ENCODE results near the gene GLIPR1.
"Not testable (repeated sequence)": the region's sequence is repeated elsewhere in the genome, so short reads cannot be mapped to it uniquely, and the experiment has no call there.

GLIPR1 gene

GRCh38 chr12:75522124-75522523 is 41.6 kb downstream of the GLIPR1 start:
- DNase-seq = not testable (repeated sequence)

- no peak for DNase-seq
These were observed 44.7 kb downstream of the GLIPR1 start for GRCh38 chr12:75525263-75525662.

GRCh38 chr12:75526655-75527511 is 46.3 kb downstream of the GLIPR1 start:
- no peak for DNase-seq

GRCh38 chr12:75528272-75528671 is 47.7 kb downstream of the GLIPR1 start:
- DNase-seq = no peak

GRCh38 chr12:75528692-75529091 is 48.1 kb downstream of the GLIPR1 start:
- no peak for DNase-seq

GRCh38 chr12:75529316-75529715 is 48.8 kb downstream of the GLIPR1 start:
- DNase-seq = no peak

GRCh38 chr12:75529826-75530225 is 49.3 kb downstream of the GLIPR1 start:
- DNase-seq = no peak

- DNase-seq = no peak
These were observed 52.7 kb downstream of the GLIPR1 start for GRCh38 chr12:75533239-75533638.

- DNase-seq = no peak
These were observed 59.3 kb downstream of the GLIPR1 start for GRCh38 chr12:75539889-75540288.

GRCh38 chr12:75542942-75543341 is 62.4 kb downstream of the GLIPR1 start:
- no peak for DNase-seq

- no peak for DNase-seq
These were observed 63.0 kb downstream of the GLIPR1 start for GRCh38 chr12:75543529-75543928.

GRCh38 chr12:75545636-75546035 is 65.1 kb downstream of the GLIPR1 start:
- no peak for DNase-seq

GRCh38 chr12:75548879-75549278 is 68.3 kb downstream of the GLIPR1 start:
- DNase-seq = peak; percentile 72

- no peak for DNase-seq
These were observed 69.4 kb downstream of the GLIPR1 start for GRCh38 chr12:75549989-75550388.

GRCh38 chr12:75550401-75551240 is 70.1 kb downstream of the GLIPR1 start:
- no peak for DNase-seq

- no peak for DNase-seq
These were observed 70.9 kb downstream of the GLIPR1 start for GRCh38 chr12:75551477-75551876.

- no peak for DNase-seq
These were observed 72.8 kb downstream of the GLIPR1 start for GRCh38 chr12:75553398-75553797.

Measured in NCI-H510A (cell line).